SIG-M5 treated with dmso at 0.1 percent for 504 hours (cell line): ENCODE results near the gene CLEC17A.
"Not testable (repeated sequence)": the region's sequence is repeated elsewhere in the genome, so short reads cannot be mapped to it uniquely, and the experiment has no call there.

ENCODE experiments used
- DNase-seq: peaks from one replicate; lab custom pipeline; 2025; ENCODE audit not compliant: unreplicated experiment; lab: John Stamatoyannopoulos, UW

Gene CLEC17A

DNA sequence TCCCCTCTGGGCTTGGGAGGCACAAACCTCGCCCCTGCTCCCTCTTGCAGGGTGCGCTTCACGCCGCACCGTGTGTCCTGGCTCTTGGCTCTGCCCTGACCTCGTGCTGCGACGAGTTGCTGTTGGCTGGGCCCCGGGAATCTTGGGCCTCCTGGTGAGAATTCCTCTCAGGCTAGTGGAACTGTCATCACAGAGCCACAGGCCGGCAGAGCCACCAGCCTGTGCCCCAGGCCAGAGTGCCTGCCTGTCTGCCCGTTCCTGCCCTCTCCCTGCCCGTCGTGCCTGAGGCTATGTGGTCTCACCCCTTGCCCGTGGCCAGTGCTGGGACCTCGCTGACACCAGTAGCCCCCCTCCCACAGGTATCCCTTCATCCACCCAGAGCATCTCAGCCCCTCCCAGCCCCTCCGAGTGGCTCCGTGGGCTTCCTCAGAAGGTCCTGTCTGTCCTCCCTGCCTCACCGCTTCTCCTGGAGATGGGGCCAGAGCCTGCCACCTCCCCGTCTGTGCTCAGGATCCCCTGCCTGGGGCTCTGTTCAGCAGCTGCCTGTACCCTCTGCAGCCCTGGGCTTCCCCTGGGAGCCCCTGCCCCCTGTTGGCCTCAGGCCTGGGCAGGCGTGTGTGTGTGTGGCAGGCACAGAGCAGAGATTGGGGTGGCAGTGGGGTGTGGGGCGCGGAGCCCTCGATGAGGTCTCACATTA, 24.4 kb upstream of the CLEC17A start:
- no peak for DNase-seq

DNA sequence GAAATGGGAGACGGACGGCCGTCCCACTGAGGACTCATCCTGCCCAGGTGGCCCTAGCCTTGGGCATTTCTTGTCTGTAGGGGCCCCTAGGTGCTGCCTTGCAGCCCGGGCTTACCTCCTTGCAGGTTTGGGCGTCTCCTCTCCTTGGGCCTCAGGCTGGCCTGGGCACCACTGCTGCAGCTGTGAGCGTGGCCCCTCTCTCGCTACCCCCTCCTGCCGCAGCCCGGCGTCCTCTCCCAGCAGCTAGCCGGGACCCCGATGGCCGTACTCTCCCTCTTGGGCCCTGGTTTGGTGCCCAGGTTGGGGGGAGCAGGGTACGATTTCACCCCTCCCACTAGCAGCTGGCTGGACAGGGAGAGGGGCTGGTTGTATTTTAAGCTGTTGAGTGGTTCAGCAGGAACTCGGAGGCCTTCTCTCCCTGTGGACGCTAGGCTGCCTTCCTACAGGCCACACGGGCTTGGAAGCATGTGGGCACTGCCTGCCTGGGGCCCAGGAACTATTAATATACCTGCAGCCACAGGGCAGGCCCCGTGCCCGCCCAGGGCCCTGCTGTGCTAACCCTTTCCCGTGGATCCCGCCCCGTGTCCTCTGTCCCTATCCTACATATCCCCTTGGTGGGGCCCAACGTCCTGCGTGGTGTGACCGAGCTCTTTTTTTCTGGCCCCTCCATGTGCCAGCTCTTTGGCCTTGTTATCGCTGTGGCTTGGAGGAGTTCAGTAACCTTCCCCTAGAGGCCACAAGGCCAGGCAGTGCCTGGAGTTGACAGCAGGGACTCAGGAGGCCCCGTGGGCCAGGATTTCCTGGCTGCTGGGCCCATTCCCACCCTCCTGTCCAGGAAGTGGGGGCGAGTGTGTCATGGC, 22.7 kb upstream of the CLEC17A start:
- no peak for DNase-seq

DNA sequence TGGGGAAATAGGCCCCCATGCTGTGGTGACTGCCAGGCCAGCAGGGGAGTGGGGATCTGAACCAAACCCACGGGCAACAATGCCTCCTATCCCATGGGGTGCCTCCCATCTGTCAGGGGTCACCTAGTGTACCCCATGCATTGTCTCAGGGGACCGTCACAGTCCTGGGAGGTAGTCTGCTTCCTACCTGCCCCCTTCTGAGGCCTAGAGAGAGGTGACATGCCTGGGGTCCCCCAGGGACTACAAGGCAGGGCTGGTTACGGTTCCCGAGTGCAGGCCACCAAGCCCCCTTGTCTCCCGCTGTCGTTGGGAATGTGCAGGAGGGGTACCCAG, 22.1 kb upstream of the CLEC17A start:
- no peak for DNase-seq

DNA sequence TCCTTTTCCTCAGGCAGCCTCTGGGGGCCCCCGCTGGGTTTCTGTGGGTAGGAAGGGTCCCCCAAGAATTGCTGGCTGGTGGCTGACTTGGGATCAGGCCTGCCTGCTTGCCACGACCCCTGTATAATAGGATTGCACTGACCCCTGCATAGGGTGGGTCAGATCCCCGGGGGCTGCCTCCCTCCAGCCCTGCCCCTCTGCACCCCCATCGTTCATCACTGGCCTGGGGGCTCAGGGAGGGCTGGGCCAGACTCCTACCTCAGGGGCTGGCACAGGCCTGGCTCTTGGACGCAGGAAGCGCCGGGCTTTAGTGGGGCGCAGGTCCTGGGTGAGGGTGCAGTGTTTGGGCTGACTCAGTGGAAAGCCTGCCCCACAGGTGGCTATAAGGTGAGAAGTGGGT, 21.6 kb upstream of the CLEC17A start:
- no peak for DNase-seq

DNA sequence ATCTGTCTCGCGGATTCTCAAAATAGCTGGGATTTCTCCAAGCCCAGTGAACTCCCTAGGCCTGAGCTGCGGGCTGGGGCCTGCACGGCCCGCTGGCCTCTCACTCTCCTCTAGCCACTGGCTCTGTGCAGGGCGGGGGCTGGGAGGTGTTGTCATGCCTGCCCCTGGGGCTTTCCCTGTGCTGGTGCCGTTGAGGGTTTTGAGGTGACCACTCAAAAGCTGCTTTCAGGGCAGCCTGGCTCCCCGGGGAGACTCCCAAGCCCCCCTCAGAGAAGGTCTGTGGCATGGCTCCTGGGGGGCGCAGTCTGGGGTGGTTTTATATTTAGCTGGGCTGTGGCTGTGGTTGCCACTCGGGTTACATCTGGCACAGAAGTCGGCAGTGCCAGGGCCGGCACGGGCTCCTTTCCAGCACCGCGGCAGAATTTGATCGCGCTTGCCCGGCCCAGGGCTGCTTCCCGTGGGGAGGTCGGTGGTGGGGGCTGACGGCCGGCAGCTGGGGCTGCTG, 21.0 kb upstream of the CLEC17A start:
- no peak for DNase-seq

DNA sequence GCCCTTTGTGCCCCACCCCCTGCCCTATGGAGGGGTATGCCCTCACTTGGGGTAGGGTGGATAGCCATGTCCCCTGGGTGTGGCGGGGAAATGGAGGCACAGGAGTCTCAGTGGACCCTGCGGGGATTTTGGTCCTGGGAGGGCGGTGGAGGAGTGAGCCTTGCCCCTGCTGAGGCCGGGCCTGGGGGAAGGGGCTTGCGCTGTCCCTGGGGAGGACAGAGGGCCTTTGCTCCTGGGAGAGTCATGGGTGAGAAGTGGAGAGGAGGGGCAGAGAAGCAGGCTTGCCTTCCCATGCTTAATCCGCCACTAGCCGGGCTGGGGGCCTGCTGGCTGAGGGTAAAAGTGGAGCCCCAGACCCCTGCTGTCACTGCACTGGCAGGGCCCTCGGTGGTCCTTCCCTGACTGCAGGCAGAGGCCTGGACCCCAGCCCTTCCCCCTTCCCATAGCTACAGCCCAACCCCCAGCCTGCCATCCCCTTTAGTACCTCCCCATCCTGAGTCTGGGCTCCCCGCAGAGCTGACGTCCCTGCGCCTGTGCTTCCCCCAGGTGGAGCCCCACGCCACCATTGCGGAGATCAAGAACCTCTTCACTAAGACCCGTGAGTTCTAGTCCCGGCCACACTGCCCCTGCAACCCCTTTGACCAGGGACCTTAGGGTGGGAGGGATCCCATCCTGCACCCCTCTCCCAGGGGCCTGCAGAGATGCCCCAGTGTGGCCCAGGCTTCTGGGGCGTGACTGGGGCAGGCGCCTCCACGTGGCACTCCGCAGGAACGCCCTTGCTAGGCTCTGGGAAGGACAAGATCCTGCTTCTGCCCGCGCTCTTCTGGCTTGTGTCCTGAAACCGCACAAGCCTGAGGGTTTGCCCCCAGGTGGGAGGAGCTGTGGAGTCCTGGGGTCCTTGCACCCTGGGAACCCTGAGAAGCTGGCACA, 20.0 kb upstream of the CLEC17A start:
- no peak for DNase-seq

DNA sequence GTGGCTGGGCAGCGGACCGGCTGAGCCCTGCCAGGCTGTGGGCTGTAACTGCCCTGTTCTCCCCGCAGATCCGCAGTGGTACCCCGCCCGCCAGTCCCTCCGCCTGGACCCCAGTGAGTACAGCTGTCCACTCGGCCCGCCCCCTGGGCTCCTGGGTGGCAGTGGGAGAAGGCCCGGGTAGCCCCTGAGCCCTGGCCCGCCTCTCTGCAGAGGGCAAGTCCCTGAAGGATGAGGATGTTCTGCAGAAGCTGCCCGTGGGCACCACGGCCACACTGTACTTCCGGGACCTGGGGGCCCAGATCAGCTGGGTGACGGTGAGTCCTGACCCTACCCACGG, 19.3 kb upstream of the CLEC17A start:
- DNase-seq, result no peak

DNA sequence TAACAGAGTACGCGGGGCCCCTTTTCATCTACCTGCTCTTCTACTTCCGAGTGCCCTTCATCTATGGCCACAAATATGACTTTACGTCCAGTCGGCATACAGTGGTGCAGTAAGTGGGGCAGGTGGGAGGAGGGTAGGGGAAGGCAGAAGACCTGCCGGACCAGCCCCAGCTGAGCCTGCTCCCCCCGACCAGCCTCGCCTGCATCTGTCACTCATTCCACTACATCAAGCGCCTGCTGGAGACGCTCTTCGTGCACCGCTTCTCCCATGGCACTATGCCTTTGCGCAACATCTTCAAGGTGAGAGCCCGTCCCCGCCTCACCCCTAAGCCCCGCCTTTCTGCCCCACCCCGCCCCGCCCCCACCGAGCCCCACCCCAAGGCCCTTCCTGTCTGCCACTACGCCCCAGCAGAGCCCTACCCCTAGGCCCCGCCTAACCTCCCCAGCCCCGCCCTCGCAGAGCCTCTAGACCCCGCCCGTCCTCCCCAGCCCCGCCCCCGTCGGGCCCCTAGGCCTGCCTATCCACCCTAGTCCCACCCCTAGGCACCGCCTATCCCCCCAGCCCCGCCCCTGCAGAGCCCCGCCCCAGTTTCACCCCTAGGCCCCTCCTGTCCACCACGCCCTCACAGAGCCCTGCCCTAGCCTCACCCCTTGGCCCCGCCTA, 18.8 kb upstream of the CLEC17A start:
- peak; percentile 32 for DNase-seq

DNA sequence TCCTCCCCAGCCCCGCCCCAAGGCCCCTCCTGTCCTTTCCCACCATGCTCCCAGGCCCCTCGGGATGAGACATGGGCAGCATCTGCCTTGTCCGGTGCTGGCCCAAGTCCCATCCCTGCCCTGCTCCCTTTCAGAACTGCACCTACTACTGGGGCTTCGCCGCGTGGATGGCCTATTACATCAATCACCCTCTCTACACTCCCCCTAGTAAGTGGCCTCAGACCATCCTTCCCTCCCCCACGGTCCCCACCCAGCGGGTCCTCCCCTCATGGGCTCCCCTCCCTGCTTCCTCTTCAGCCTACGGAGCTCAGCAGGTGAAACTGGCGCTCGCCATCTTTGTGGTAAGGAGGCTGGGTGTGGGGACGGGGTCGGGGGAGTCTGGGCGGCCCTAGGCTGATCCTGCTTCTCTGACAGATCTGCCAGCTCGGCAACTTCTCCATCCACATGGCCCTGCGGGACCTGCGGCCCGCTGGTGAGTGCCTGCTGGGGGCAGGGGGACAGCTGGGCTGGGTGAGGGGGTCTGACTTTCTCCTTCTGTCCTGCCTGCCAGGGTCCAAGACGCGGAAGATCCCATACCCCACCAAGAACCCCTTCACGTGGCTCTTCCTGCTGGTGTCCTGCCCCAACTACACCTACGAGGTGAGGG, 18.1 kb upstream of the CLEC17A start:
- not testable (repeated sequence) for DNase-seq

DNA sequence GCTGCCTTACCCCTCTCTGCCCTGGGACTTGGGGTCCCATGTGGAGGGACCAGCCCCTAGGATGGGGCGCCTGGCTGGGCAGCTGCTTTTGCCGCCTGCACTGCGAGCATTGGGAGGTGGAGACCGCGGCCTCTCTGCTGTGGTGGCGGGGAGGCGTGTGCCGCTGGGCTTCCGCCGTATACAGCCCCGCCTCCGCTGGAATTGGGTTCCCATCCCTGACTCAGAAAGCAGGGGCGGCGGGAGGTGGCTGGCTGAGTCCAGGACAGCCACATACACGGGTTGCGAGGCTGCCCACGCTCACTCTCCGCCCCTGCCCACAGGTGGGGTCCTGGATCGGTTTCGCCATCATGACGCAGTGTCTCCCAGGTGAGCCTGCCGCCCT, 17.6 kb upstream of the CLEC17A start:
- no peak for DNase-seq

DNA sequence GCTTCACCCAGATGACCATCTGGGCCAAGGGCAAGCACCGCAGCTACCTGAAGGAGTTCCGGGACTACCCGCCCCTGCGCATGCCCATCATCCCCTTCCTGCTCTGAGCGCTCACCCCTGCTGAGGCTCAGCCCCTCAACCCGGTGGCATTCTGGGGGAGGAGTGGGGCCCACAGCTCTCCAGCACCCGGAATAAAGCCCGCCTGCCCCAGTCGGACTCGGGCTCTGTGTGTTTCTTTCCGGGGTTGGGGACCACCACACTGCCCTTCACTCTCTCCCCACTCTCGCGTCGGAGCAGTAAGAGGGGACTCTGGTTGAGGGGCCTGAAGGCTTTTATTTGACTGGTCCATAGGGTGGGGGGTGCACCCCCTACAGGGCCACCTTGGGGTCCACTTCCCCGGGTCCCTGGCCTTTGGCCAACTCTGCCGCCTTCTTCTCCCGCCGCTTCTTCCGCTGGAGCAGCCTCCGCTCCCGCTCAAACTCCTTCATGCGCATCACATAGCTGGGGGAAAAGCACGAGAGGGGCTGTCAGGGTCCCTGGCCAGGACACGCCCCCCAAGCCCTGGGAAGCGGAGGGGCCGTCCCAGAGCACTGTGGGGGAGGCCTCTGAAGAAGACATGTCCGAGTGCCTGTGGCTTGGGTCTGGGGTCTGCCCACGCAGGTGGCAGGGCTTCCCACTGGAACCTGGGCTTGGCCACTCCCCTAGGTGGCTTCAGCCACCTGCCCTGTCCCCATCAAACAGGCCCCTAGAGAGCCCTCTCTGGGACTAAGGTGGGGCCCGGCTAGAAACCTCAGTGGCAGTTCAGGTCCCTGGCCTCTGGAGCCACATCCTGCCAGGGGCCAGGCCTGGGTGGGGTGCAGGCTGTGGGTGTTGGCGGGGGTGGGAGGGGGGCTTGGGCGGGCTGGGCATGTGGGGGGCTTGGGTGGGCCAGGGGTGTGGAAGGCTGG, 16.8 kb upstream of the CLEC17A start:
- no peak for DNase-seq

DNA sequence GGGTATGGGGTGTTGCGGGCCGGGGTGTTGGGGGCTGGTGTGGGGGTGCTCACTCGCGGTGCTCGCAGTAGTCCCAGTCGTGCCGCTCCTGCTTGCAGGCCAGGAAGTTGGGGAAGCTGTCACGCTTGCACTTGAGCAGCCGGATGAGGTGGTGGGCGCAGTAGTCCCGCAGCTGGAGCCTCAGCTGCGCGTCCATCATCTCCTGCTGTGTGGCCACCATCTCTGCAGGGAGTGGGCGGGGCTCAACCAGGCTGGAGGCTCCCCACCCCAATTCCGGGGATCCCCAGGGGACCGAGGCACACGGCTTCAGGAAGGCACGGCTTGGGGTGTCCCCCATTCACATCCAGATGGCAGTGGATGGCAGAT, 16.2 kb upstream of the CLEC17A start:
- DNase-seq, result no peak

DNA sequence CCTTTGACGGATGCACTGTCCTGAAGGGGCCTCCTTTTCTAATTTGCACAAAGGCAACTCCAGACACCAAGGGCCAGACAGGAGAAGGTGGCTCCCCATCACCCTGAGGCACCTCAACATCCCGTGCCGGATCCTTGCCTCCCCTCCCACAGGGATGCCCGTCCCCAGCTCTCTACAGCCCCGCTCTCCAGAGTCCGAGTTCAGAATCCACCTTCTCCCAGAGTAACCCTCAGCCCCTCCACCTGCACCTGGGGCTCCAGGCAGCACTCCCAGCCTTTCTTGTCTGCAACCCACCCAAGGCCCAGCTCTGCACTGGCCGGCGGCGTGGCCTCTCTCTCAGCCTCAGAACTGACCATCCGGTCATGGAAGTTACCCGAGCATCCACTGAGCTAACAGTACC, 15.8 kb upstream of the CLEC17A start:
- DNase-seq, result no peak

DNA sequence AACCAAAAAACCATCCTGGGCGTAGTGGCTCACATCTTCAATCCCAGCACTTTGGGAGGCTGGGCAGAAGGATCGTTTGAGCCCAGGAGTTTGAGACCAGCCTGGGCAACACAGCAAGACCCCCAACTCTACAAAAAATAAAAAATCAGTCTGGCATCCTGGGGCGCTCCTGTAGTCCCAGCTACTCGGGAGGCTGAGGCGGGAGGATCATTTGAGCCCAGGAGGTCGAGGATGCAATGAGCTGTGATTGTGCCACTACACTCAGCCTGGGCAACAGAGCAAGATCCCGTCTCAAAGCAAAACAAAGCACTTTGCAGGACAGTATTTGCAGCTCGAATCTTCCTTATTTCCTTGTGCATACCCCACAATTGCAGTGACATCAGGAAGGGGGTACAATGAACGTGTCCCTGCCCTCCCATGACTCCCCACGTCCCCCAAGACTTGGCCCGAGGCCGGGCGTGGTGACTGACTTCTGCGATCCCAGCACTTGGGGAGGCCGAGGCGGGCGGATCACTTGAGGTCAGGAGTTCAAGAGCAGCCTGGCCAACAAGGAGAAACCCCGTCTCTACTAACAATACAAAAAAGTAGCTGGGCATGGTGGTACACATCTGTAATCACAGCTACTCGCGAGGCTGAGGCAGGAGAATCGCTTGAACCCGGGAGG, 11.9 kb upstream of the CLEC17A start:
- no peak for DNase-seq

DNA sequence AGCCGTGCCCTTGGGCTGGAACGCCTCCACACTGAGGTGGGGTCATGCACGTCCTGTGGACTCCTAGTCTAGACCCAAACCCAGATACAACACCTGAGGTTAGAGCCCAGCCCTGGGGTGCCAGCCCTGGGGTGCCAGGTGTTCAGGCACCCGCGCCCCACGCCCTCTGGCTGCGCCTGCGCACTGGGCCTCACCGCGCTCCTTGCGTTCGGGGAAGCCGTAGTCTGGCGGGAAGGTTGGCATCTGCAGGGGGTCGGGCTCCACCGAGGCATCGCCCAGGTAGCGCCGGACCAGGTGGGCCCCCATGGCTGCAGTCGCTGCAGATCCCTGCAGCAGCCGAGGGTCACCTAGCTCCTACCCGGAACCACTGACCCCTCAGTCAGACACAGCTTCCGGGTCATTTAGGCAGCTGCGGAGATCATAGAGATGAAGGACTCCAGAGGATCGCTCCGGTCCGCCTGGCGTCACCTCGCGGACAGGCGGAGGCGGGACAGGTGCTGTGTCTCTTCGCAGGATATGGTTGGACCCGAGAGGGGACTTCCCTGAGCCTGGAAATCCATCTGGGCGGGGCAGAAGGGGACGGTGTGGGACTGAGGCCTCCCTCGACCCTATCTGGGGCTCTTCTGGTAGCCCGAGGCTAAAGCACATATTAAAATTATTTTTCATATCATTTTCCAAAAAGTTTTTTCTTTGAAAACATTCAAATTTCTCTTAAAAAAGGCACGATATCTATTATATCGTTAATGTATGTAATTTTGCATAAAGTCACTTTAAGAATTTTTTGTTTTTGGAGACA, 11.0 kb upstream of the CLEC17A start, which contains the start of gene NDUFB7:
NDUFB7 (minus strand) TSS at position 372 of the 796 bp plus-strand sequence; CDS start at position 306, 66 bp downstream.
- DNase-seq, result peak; percentile 91

DNA sequence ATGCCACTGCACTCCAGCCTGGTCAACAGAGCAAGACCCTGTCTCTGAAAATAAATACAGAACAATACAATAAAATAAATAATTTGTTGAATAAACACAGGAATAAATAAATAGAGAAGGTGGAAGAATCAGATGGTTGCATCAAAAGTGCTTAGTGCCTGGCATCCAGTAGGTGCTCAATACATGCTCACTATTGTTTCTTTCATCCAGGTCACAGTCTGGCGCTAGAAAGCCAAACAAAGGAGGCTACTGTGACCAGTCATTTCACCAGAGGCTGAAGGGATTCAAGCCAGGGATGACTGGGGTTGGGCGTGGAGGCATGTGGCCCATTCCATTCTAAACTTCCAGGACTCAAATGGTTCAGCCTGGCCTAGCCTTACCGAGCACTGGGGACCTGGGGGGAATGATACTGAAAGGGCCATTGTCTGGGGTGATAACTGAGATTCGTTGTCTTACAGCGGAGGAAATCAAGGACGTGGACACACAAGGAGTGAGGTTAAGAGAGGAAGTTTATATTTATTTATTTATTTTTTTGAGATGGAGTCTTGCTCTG, 7.4 kb upstream of the CLEC17A start:
- no peak for DNase-seq

DNA sequence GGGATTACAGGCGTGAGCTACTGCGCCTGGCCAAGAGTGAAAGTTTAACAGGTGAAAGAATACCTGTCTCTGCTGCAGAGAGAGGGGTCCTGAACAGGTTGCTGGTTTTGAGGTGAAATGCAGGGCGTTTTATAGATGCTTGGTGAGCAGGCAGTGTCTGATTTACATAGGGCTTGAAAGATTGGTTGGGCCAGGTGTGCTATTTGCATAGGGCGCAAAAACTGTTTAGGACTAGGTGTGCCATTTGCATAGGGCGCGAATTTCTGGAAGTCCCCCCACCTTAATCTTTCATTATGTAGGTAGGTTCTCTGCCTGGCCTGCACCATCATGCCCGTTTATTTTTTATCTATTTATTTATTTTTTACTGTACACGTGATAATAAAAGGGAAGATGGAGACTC, 6.5 kb upstream of the CLEC17A start:
- DNase-seq, result no peak

DNA sequence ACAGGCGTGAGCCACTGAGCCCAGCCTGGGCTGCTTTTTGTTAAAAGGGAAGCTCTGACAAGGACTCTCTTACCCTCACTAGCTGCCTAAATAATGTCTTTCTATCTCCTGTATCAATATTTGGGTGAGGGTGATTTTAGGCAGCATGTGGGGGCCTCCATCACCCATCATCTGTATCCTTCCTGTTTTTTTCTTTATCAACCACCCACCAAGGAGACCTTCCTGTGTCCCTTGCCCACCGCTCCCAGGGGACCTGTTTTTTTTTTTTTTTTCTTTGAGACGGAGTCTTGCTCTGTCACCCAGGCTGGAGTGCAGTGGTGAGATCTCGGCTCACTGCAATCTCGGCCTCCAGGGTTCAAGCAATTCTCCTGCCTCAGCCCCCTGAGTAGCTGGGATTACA, 5.6 kb upstream of the CLEC17A start:
- DNase-seq, result no peak
